OCI-LY3 (cell line): Measurements from ENCODE around the gene NCOA4.

Experiments used
- H2AFZ ChIP-seq: fragments of 200-600, 300-600 bp; shearing (Covaris generic); 2 replicates; pipeline ENCODE4 v1.6.0; 2014; ENCODE audit warnings: antibody characterized with exemption, low read depth, low read length
- H3K27ac ChIP-seq: fragments of 200-600, 300-600 bp; sonication (generic); 2 replicates; pipeline ENCODE4 v1.5.1; 2014; ENCODE audit warnings: mild to moderate bottlenecking, low read length, moderate library complexity, mixed read lengths
- H3K27me3 ChIP-seq: fragments of 200-600, 300-600 bp; sonication (generic); 2 replicates; pipeline ENCODE4 v1.6.1; 2014; ENCODE audit warnings: low read depth, low read length, mixed read lengths
- H3K36me3 ChIP-seq: fragments of 200-600, 300-600 bp; sonication (generic); replicated peaks from 2 replicates; pipeline ENCODE3; 2014; ENCODE audit warnings: low read depth, low read length, mixed read lengths
- H3K4me1 ChIP-seq: fragments of 300-600, 200-600 bp; sonication (generic); 2 replicates; pipeline ENCODE4 v1.6.1; 2014; ENCODE audit warnings: low read length, mixed read lengths
- H3K4me2 ChIP-seq: fragments of 200-600, 300-600 bp; sonication (generic); 2 replicates; pipeline ENCODE4 v1.6.1; 2014; ENCODE audit warnings: low read length, mixed read lengths
- H3K4me3 ChIP-seq: fragments of 300-600, 200-600 bp; sonication (generic); 2 replicates; pipeline ENCODE4 v1.5.1; 2014; ENCODE audit warnings: antibody characterized with exemption, mild to moderate bottlenecking, low read length, moderate library complexity
- H3K79me2 ChIP-seq: fragments of 300-600, 200-600 bp; shearing (Covaris generic); 2 replicates; pipeline ENCODE4 v1.6.1; 2014; ENCODE audit warnings: mild to moderate bottlenecking, low read length, mixed read lengths
- H3K9ac ChIP-seq: fragments of 300-600, 200-600 bp; shearing (Covaris generic); 2 replicates; pipeline ENCODE4 v1.6.0; 2014; ENCODE audit warnings: mild to moderate bottlenecking, low read length, moderate library complexity
- H3K9me3 ChIP-seq: fragments of 200-600, 300-600 bp; shearing (Covaris generic); 2 replicates; pipeline ENCODE4 v1.6.1; 2014; ENCODE audit warnings: low read length, mixed read lengths; ENCODE audit not compliant: insufficient read depth
- H4K20me1 ChIP-seq: fragments of 200-600, 300-600 bp; sonication (generic); 2 replicates; pipeline ENCODE4 v1.6.1; 2016; ENCODE audit warnings: low read length, mixed read lengths; ENCODE audit not compliant: insufficient read depth
- CTCF ChIP-seq: fragments of 200-600, 300-600 bp; sonication (generic); IDR thresholded peaks from 2 replicates; pipeline ENCODE4 v1.5.1; 2014; ENCODE audit warnings: antibody characterized with exemption, low read length, low read depth
- EZH2phosphoT487 ChIP-seq: fragments of 200-600 bp; shearing (Covaris generic); IDR thresholded peaks from 2 replicates; pipeline ENCODE4 v1.6.1; 2018; ENCODE audit warnings: antibody characterized with exemption, mixed run types, low read depth

Gene NCOA4

DNA sequence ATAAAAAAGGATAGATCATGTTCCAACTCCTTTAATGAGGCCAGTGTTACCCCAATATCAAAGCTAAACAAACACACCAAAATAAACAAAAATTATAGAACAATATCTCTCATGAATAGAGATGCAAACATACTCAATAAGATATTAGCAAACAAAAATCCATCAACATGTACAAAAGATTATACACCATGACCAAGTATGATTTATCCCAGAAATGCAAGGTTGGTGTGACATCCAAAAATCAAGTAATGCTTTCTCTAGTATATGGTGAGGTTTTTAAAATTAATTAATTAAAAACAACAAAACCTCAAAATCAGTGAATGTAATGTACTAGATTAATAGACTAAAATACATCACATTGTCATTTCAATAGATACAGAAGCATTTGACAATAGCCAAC, 26.6 kb upstream of the NCOA4 start:
- Histone ChIP-seq H3K4me2 (no peak overlapping the region), H3K4me3 (no peak overlapping the region), H3K36me3 (no peaks in the 10 kb centered on the region), H3K27me3 (no peaks in the 10 kb centered on the region), H3K9ac (no peak overlapping the region), H3K4me1 (no peaks in the 10 kb centered on the region), H3K9me3 (no peaks in the 10 kb centered on the region), H2AFZ (no peak overlapping the region), H4K20me1 (no peaks in the 10 kb centered on the region), H3K27ac (no peak overlapping the region), H3K79me2 (no peaks in the 10 kb centered on the region)
- TF ChIP-seq CTCF, result no peak
- no peak for TF ChIP-seq EZH2phosphoT487

- H3K79me2 ChIP-seq, result no peaks in the 10 kb centered on the region
- H2AFZ ChIP-seq, result no peak overlapping the region
- no peak overlapping the region for H3K4me3 ChIP-seq
- TF ChIP-seq EZH2phosphoT487 (no peak), CTCF (no peak)
- no peak overlapping the region for H3K9ac ChIP-seq
- no peaks in the 10 kb centered on the region for H3K27me3 ChIP-seq
- no peak overlapping the region for H3K27ac ChIP-seq
- no peaks in the 10 kb centered on the region for H3K36me3 ChIP-seq
- no peak overlapping the region for H3K4me2 ChIP-seq
- H3K4me1 ChIP-seq, result no peaks in the 10 kb centered on the region
- H4K20me1 ChIP-seq, result no peaks in the 10 kb centered on the region
- no peaks in the 10 kb centered on the region for H3K9me3 ChIP-seq
These were observed 25.3 kb upstream of the NCOA4 start for GRCh38 chr10:46055771-46056170.

- H3K36me3 ChIP-seq, result no peaks in the 10 kb centered on the region
- no peaks in the 10 kb centered on the region for H3K79me2 ChIP-seq
- H3K27me3 ChIP-seq, result no peaks in the 10 kb centered on the region
- H3K9ac ChIP-seq, result no peak overlapping the region
- no peak overlapping the region for H3K27ac ChIP-seq
- H3K4me1 ChIP-seq, result no peaks in the 10 kb centered on the region
- H4K20me1 ChIP-seq, result no peaks in the 10 kb centered on the region
- H3K4me2 ChIP-seq, result no peak overlapping the region
- no peak overlapping the region for H3K4me3 ChIP-seq
- no peak overlapping the region for H2AFZ ChIP-seq
- no peak for TF ChIP-seq CTCF
- TF ChIP-seq EZH2phosphoT487, result no peak
- H3K9me3 ChIP-seq, result no peaks in the 10 kb centered on the region
These were observed 23.4 kb upstream of the NCOA4 start for GRCh38 chr10:46053534-46054434.

GRCh38 chr10:46052791-46053375, 22.5 kb upstream of the NCOA4 start:
- H3K79me2 ChIP-seq, result no peaks in the 10 kb centered on the region
- H3K27me3 ChIP-seq, result no peaks in the 10 kb centered on the region
- H3K9me3 ChIP-seq, result no peaks in the 10 kb centered on the region
- no peak overlapping the region for H2AFZ ChIP-seq
- no peak overlapping the region for H3K4me2 ChIP-seq
- no peaks in the 10 kb centered on the region for H4K20me1 ChIP-seq
- no peak for TF ChIP-seq EZH2phosphoT487
- TF ChIP-seq CTCF, result no peak
- no peak overlapping the region for H3K9ac ChIP-seq
- no peak overlapping the region for H3K27ac ChIP-seq
- H3K36me3 ChIP-seq, result no peaks in the 10 kb centered on the region
- no peak overlapping the region for H3K4me3 ChIP-seq
- H3K4me1 ChIP-seq, result no peaks in the 10 kb centered on the region
